ENCODE results near the gene KPRP. TPM values are rescaled to one million over a fixed set of nuclear protein-coding genes. Genes with fewer than 3 reads are reported as not detected.

The KPRP gene
- total RNA-seq, 1 experiment from 2014 or later, result not detected

DNA sequence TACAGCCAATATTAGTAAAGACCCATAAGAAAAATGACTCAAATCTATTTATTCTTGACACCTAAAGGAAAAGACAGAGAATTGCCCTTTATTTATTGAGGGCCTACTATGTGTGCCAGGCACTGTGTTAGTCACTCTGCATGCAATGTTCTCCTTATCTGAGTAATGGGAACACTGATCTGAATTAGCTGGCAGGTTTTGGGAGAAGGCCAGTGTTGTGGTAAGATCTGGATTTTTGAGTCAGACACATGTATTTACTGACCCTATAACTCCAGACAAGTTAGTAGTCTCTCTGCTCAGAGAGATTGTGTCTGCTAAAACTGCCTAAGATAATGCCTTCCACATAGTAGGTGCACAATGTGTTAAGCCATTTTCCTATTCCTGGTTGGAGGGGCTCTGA, 32.6 kb upstream of the KPRP start:
- CTCF ChIA-PET, result no interaction called here
- in situ Hi-C loops (cut with HindIII; ENCODE audit: low pct_unique_long_range_greater_than_20kb, low sequenced_read_pairs), result no loop called here
- TF ChIP-seq SIN3A (IDR thresholded peaks at IDR 0.05; ENCODE audit: borderline replicate concordance, insufficient read depth, low read depth, low read length) (no peak), TCF7L2 (IDR thresholded peaks at IDR 0.05; ENCODE audit: low read depth, low read length) (no peak)
- TF ChIP-seq, protein P1, sequence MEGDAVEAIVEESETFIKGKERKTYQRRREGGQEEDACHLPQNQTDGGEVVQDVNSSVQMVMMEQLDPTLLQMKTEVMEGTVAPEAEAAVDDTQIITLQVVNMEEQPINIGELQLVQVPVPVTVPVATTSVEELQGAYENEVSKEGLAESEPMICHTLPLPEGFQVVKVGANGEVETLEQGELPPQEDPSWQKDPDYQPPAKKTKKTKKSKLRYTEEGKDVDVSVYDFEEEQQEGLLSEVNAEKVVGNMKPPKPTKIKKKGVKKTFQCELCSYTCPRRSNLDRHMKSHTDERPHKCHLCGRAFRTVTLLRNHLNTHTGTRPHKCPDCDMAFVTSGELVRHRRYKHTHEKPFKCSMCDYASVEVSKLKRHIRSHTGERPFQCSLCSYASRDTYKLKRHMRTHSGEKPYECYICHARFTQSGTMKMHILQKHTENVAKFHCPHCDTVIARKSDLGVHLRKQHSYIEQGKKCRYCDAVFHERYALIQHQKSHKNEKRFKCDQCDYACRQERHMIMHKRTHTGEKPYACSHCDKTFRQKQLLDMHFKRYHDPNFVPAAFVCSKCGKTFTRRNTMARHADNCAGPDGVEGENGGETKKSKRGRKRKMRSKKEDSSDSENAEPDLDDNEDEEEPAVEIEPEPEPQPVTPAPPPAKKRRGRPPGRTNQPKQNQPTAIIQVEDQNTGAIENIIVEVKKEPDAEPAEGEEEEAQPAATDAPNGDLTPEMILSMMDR (IDR thresholded peaks at IDR 0.05), result 0 out of 2 replicates have a peak, but pooled peaks have one; percentile 4

DNA sequence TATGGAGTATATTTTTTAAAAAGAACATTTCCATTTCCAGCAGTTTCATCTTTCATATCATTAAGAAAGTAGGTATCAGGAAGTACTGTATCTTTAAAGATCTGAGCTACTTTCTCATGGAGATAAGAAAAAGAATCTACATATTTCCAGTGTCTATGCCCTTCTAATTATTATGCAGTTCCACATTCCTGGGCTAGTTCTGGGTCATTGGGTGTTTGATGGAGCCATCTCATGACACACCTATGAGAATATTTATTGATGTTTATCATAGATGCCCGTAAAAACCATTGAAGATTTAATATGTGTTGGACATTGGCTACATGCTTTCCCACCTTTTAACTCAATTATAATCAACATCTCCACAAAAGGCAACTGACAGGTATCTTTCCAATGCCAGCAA, 28.8 kb upstream of the KPRP start:
- no peak overlapping the region for H3K27ac ChIP-seq (ENCODE audit: low read length)
- no peaks in the 10 kb centered on the region for H3K4me1 ChIP-seq (ENCODE audit: control insufficient read depth, insufficient read depth, low read length)
- H3K4me3 ChIP-seq (ENCODE audit: low read depth in 2 of 2, low read length in 2 of 2), result no peak overlapping the region
- in situ Hi-C loops (cut with HindIII; ENCODE audit: low pct_unique_long_range_greater_than_20kb, low sequenced_read_pairs), result no loop called here
- H3K36me3 ChIP-seq (ENCODE audit: control insufficient read depth, insufficient read depth, low read length), result no peaks in the 10 kb centered on the region
- CTCF ChIA-PET, result no interaction called here
- POLR2A ChIA-PET, result no interaction called here
- intact Hi-C loops (cut with micrococcal nuclease; ENCODE audit: unreplicated experiment), result no loop called here
- no peaks in the 10 kb centered on the region; the same call in none of the 2 replicates for H3K27me3 ChIP-seq (ENCODE audit: control insufficient read depth, insufficient read depth, low read length)
- TF ChIP-seq POLR2AphosphoS5 (IDR thresholded peaks at IDR 0.05; ENCODE audit: low read depth, low read length) (no peak), SIN3A (IDR thresholded peaks at IDR 0.05; ENCODE audit: borderline replicate concordance, insufficient read depth, low read depth, low read length) (no peak), TCF7L2 (IDR thresholded peaks at IDR 0.05; ENCODE audit: low read depth, low read length) (no peak)
- TF ChIP-seq, protein P1 (IDR thresholded peaks at IDR 0.05), result no peak
- TF ChIP-seq, protein P2, sequence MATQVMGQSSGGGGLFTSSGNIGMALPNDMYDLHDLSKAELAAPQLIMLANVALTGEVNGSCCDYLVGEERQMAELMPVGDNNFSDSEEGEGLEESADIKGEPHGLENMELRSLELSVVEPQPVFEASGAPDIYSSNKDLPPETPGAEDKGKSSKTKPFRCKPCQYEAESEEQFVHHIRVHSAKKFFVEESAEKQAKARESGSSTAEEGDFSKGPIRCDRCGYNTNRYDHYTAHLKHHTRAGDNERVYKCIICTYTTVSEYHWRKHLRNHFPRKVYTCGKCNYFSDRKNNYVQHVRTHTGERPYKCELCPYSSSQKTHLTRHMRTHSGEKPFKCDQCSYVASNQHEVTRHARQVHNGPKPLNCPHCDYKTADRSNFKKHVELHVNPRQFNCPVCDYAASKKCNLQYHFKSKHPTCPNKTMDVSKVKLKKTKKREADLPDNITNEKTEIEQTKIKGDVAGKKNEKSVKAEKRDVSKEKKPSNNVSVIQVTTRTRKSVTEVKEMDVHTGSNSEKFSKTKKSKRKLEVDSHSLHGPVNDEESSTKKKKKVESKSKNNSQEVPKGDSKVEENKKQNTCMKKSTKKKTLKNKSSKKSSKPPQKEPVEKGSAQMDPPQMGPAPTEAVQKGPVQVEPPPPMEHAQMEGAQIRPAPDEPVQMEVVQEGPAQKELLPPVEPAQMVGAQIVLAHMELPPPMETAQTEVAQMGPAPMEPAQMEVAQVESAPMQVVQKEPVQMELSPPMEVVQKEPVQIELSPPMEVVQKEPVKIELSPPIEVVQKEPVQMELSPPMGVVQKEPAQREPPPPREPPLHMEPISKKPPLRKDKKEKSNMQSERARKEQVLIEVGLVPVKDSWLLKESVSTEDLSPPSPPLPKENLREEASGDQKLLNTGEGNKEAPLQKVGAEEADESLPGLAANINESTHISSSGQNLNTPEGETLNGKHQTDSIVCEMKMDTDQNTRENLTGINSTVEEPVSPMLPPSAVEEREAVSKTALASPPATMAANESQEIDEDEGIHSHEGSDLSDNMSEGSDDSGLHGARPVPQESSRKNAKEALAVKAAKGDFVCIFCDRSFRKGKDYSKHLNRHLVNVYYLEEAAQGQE (IDR thresholded peaks at IDR 0.05; ENCODE audit: insufficient read depth in 1 of 2, low read depth in 2 of 2, low read length in 1 of 2), result no peak
- no peak for DNase-seq (ENCODE audit: low read depth, low spot score)
- H3K9me3 ChIP-seq (ENCODE audit: control insufficient read depth, insufficient read depth, low read depth, low read length), result no peaks in the 10 kb centered on the region
- BruUV-seq (replicated peaks), result no TSS peak
- no peak for ATAC-seq

More for the DNA sequence above, 32.6 kb upstream of the KPRP start:
- no peak for ATAC-seq
- DNase-seq (ENCODE audit: low read depth, low spot score), result no peak
- BruUV-seq (replicated peaks), result no TSS peak
- Histone ChIP-seq H3K9me3 (ENCODE audit: control insufficient read depth, insufficient read depth, low read depth, low read length) (no peaks in the 10 kb centered on the region), H3K27ac (ENCODE audit: low read length) (no peak overlapping the region), H3K4me3 (ENCODE audit: low read depth in 2 of 2, low read length in 2 of 2) (no peak overlapping the region), H3K27me3 (ENCODE audit: control insufficient read depth, insufficient read depth, low read length) (no peaks in the 10 kb centered on the region; the same call in none of the 2 replicates), H3K36me3 (ENCODE audit: control insufficient read depth, insufficient read depth, low read length) (no peaks in the 10 kb centered on the region), H3K4me1 (ENCODE audit: control insufficient read depth, insufficient read depth, low read length) (no peaks in the 10 kb centered on the region)
- intact Hi-C loops (cut with micrococcal nuclease; ENCODE audit: unreplicated experiment), result no loop called here
- POLR2A ChIA-PET, result no interaction called here
